Nephron progenitor cell (in vitro differentiated cells): ENCODE measurements around the gene B4GAT1.
"Not testable (repeated sequence)": the region's sequence is repeated elsewhere in the genome, so short reads cannot be mapped to it uniquely, and the experiment has no call there.

Experiments used
- DNase-seq: peaks from one replicate; pipeline ENCODE4 v3.0.0; 2021
- H3K27ac Mint-ChIP-seq: 2 replicates; pipeline ENCODE4 v1.8.0; 2021; ENCODE audit warnings: mild to moderate bottlenecking, moderate library complexity, mixed read lengths
- H3K27me3 Mint-ChIP-seq: 2 replicates; pipeline ENCODE4 v1.8.0; 2021; ENCODE audit warnings: mild to moderate bottlenecking, low read depth, mixed read lengths; ENCODE audit not compliant: poor library complexity
- H3K36me3 Mint-ChIP-seq: 2 replicates; pipeline ENCODE4 v1.8.0; 2021; ENCODE audit warnings: low read depth, mixed read lengths
- H3K4me1 Mint-ChIP-seq: 2 replicates; pipeline ENCODE4 v1.8.0; 2021; ENCODE audit warnings: mixed read lengths
- H3K4me3 Mint-ChIP-seq: 2 replicates; pipeline ENCODE4 v1.8.0; 2021; ENCODE audit warnings: mild to moderate bottlenecking, moderate library complexity, mixed read lengths
- H3K9me3 Mint-ChIP-seq: 2 replicates; pipeline ENCODE4 v1.8.0; 2021; ENCODE audit warnings: mild to moderate bottlenecking, moderate library complexity, mixed read lengths
- TF ChIP-seq, protein P1 (sequence below): fragments of 200-600 bp; sonication (generic); IDR thresholded peaks from 2 replicates; pipeline ENCODE4 v1.5.0; 2021; ENCODE audit warnings: antibody characterized with exemption

B4GAT1 gene

DNA sequence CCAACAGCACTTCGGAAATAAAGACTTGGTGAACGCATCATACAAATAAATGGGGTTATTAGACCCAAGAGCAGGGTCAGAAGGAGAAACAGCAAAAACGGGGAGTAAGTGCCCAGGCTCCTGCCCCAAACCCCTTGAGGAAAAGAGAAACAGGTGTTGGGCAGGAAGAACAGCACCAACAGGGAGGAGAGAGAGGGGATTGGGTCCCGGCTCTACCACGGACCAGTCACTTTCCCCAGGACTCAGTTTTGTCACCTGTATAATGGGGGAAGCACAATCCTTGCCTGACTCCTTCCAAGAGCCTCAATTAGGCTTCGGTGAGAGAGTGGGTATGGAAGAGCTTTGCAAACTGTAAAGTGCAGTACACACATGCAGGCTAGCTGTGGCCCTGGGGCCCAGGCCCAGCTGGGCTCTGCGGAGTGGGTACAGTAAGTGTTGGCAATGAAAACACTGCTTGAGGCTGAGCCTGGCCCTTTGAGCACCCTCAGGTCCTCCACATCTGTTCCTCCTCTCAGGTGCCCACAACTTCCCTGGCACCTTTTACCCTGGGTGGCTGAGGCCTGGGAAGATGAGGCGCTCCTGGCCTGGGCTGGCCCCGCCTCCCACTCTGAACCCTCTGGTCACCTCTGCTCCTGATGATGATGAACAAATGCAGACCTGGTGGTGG, 15.2 kb upstream of the B4GAT1 start:
- Mint-ChIP-seq H3K36me3 (peaks cover 20% of the 10 kb centered on the region), H3K9me3 (no peaks in the 10 kb centered on the region), H3K27me3 (no peaks in the 10 kb centered on the region), H3K27ac (peak overlapping the region; percentile 82), H3K4me1 (peaks cover 6% of the 10 kb centered on the region), H3K4me3 (no peak overlapping the region)
- DNase-seq: no peak
- TF ChIP-seq, protein P1, sequence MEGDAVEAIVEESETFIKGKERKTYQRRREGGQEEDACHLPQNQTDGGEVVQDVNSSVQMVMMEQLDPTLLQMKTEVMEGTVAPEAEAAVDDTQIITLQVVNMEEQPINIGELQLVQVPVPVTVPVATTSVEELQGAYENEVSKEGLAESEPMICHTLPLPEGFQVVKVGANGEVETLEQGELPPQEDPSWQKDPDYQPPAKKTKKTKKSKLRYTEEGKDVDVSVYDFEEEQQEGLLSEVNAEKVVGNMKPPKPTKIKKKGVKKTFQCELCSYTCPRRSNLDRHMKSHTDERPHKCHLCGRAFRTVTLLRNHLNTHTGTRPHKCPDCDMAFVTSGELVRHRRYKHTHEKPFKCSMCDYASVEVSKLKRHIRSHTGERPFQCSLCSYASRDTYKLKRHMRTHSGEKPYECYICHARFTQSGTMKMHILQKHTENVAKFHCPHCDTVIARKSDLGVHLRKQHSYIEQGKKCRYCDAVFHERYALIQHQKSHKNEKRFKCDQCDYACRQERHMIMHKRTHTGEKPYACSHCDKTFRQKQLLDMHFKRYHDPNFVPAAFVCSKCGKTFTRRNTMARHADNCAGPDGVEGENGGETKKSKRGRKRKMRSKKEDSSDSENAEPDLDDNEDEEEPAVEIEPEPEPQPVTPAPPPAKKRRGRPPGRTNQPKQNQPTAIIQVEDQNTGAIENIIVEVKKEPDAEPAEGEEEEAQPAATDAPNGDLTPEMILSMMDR: no peak

DNA sequence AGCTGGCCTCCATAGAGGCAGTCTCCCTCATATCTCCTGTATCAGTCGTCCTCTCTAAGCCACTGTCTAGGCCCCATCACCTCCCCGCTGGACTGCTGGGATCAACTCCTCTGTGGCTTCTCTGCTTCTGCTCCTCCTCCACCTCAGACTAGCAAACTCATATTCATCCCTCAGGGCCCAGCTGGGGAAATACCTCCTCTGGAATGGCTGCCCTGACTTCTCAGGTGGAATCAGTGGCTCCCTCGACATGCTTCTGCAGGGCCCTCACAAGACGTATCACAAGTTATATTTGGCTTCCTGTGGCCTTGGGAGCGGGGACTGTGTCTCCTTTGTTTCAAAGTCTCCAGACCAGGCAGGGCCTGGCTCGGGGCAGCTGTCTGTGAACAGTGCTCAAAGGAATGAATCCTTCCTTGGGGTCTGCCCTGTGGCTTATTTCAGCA, 14.1 kb upstream of the B4GAT1 start:
- no peak for DNase-seq
- Mint-ChIP-seq H3K27ac (peak overlapping the region; percentile 81), H3K36me3 (peaks cover 20% of the 10 kb centered on the region), H3K4me3 (no peak overlapping the region), H3K4me1 (peaks cover 6% of the 10 kb centered on the region), H3K9me3 (no peaks in the 10 kb centered on the region), H3K27me3 (no peaks in the 10 kb centered on the region)
- TF ChIP-seq, protein P1: no peak

DNA sequence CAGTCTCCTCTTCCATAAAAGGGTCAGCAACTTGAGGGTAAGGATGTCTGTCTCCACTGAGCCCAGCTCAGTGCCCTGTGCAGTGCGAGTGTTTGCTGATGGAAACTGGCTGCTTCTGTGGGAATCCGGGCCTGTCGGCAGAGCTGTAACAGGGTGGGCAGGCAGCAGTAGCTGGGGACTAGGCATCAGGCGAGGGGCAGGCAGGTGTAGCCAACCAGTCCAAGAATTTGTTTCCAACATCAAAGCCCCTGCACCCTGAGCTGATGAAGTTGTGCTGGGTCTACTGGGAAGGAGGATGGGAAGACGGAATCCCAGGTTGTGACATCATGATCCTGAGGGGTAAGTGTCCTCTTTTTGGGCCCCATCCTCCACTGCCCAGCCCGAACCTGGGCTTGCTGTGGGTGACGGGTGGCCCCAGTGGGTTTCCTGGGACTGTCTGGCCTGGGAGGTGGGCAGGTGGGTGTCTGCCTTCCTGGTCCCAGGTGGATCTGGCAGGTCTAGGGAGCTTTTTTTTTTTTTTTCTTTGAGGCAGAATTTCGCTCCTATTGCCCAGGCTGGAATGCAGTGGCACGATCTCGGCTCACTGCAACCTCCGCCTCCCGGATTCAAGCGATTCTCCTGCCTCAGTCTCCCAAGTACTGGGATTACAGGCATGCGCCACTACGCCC, 13.1 kb upstream of the B4GAT1 start:
- Mint-ChIP-seq H3K4me3 (no peak overlapping the region), H3K9me3 (no peaks in the 10 kb centered on the region), H3K36me3 (peaks cover 27% of the 10 kb centered on the region), H3K27me3 (no peaks in the 10 kb centered on the region), H3K4me1 (peaks cover 6% of the 10 kb centered on the region), H3K27ac (peak overlapping the region; percentile 83)
- DNase-seq: no peak
- TF ChIP-seq, protein P1: no peak

DNA sequence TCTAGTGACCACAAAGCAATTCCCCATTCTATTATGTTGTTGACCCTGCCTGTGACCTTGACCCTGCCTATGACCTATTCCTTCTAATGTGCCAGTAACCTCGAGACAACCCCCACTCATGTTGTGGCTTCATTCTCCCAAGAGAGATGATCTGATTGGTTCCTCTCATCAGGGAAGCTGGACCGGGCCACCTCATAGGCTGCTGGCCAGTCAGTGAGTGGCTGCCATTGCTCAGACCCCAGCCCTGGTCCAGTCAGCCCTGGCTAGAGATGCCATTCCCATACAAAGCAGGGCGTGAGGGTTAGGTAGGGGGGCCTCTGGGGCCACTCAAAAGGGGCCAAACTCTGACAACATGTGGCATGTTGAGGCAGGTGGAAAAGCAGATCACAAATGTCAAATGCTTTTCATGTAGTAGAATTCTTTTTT, 12.2 kb upstream of the B4GAT1 start:
- Mint-ChIP-seq H3K4me1 (peaks cover 6% of the 10 kb centered on the region), H3K9me3 (no peaks in the 10 kb centered on the region), H3K36me3 (peaks cover 27% of the 10 kb centered on the region), H3K27ac (peak overlapping the region; percentile 87), H3K27me3 (no peaks in the 10 kb centered on the region), H3K4me3 (no peak overlapping the region)
- DNase-seq: no peak
- TF ChIP-seq, protein P1: no peak

DNA sequence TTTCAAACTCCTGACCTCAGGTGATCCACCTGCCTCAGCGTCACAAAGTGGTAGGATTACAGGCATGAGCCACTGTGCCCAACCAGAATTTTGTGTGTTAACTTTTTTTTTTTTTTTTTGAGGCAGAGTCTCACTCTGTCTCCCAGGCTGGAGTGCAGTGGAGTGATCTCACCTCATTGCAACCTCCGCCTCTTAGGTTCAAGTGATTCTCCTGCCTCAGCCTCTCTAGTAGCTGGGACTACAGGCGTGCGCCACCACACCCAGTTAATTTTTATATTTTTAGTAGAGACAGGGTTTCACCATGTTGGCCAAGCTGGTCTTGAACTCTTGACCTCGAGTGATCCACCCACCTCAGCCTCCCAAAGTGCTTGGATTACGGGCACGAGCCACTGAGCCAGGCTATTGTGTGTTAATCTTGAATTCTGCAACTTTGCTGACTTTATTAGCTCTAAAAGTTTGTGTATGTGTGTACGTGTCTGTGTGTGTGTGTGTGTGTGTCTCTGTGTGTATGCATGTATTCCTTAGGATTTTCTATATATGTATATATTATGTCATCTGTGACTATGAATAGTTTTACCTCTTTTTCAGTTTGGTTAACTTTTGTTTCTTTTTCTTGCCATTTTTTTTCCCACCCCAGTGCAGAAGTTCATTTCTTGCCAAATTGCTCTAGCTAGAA, 3.3 kb upstream of the B4GAT1 start:
- not testable (repeated sequence) for H3K4me3 Mint-ChIP-seq, H3K27ac Mint-ChIP-seq, H3K27me3 Mint-ChIP-seq, DNase-seq, H3K9me3 Mint-ChIP-seq
- Mint-ChIP-seq H3K36me3 (peaks cover 44% of the 10 kb centered on the region), H3K4me1 (peaks cover 22% of the 10 kb centered on the region)

DNA sequence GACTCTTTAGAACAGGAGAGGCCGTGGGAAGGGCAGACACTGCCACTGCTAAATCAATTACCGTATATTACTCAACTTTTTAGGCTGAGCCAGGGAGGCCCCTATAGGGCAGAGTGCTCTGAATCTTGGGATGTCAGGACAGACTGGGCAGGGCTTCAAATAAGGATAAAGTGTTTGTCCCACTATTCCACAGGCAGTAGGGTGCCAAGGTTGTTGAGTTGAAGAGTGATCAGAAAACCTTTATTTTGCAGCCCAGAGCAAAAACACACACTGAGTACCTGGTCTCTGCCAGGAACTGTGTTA, 1.6 kb upstream of the B4GAT1 start:
- TF ChIP-seq, protein P1: no peak
- DNase-seq: no peak
- peaks cover 9% of the 10 kb centered on the region for H3K27me3 Mint-ChIP-seq
- H3K9me3 Mint-ChIP-seq: peaks cover 3% of the 10 kb centered on the region
- peak overlapping the region; percentile 91 for H3K4me3 Mint-ChIP-seq
- no peak overlapping the region for H3K27ac Mint-ChIP-seq
- peaks cover 33% of the 10 kb centered on the region for H3K36me3 Mint-ChIP-seq
- peaks cover 39% of the 10 kb centered on the region for H3K4me1 Mint-ChIP-seq
